ENCODE measurements around the gene ADPRH. TPM values are rescaled to one million over a fixed set of nuclear protein-coding genes. Genes with fewer than 3 reads are reported as not detected.
"Not testable (repeated sequence)": the region's sequence is repeated elsewhere in the genome, so short reads cannot be mapped to it uniquely, and the experiment has no call there.

ADPRH gene
- polyA plus RNA-seq, 1 donor: 3.4 TPM

GRCh38 chr3:119547227-119547626 lies 32.1 kb upstream of the ADPRH start:
- Histone ChIP-seq H3K9me3 (ENCODE audit: control insufficient read depth, low read depth, low read length) (no peaks in the 10 kb centered on the region), H3K27ac (ENCODE audit: low read length) (no peak overlapping the region), H3K36me3 (ENCODE audit: control insufficient read depth, insufficient read depth, low read length) (no peaks in the 10 kb centered on the region), H3K27me3 (ENCODE audit: control insufficient read depth, insufficient read depth, low read length) (no peaks in the 10 kb centered on the region), H3K4me3 (ENCODE audit: low read length) (no peak overlapping the region), H3K4me1 (ENCODE audit: control insufficient read depth, insufficient read depth, low read length) (no peaks in the 10 kb centered on the region)
- DNase-seq: no peak
- WGBS (ENCODE audit: insufficient coverage, low lambda C conversion rate): 78% methylated on average over 1 of the region's 1 CpG

DNA sequence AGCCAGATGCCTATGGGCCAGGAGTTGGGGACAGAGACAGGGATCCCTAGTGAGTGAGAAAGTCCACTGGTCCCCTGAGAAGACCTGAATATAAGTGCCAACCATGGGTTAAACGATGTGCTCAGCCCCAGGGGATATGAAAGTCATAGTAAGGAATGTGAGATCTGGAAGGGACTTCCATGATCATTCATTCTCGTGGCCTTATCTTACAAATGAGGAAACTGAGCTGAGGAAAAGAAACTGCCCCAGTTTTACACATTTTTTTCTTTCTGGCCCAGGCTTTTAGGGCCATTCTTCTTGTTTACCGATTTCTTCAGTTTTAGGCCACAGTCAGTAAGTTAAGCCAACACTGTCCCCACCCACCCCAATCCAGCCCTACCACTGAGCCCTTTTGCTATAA lies 31.0 kb upstream of the ADPRH start:
- H3K9me3 ChIP-seq (ENCODE audit: control insufficient read depth, low read depth, low read length): no peaks in the 10 kb centered on the region
- H3K4me3 ChIP-seq (ENCODE audit: low read length): no peak overlapping the region
- WGBS (ENCODE audit: insufficient coverage, low lambda C conversion rate): no CpG with 5 or more reads among the region's 3 CpGs
- no peaks in the 10 kb centered on the region for H3K36me3 ChIP-seq (ENCODE audit: control insufficient read depth, insufficient read depth, low read length)
- DNase-seq: no peak
- H3K27me3 ChIP-seq (ENCODE audit: control insufficient read depth, insufficient read depth, low read length): no peaks in the 10 kb centered on the region
- no peaks in the 10 kb centered on the region for H3K4me1 ChIP-seq (ENCODE audit: control insufficient read depth, insufficient read depth, low read length)
- no peak overlapping the region for H3K27ac ChIP-seq (ENCODE audit: low read length)

DNA sequence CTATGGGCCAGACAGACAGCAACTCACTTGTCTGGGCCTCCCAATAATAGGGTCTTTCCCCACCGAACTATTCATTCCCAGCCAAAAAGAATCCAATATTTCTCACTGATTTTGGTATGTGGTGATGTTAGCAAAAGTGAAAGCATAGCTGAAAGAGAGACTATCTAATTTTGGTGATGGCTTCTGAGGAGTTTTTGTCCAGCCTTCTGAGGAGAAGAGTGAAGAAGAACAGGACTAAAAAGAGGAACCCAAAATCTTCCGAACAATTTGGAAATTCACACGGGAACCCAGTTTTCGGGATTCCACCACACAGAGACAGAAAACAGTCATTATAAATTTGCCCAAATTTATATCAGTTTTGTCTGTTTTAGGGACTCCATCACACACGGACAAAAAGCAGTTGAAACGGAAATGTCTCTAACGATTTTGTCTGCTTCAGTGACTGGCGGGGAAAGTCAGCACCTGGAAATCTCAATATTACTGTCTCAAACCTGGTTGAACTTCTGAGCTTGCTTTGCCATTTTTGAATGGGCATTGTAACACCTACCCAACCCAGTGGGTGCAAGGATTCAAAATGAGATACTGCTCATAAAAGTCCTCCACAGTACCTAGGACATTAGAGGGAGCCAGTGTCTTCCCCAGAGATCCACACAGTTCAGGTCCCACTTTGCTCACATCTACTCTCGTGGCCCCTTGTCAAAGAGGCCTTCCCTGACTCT lies 28.9 kb upstream of the ADPRH start:
- no peaks in the 10 kb centered on the region for H3K27me3 ChIP-seq (ENCODE audit: control insufficient read depth, insufficient read depth, low read length)
- no peak overlapping the region for H3K27ac ChIP-seq (ENCODE audit: low read length)
- no peaks in the 10 kb centered on the region for H3K9me3 ChIP-seq (ENCODE audit: control insufficient read depth, low read depth, low read length)
- H3K4me3 ChIP-seq (ENCODE audit: low read length): no peak overlapping the region
- no peak for DNase-seq
- H3K36me3 ChIP-seq (ENCODE audit: control insufficient read depth, insufficient read depth, low read length): no peaks in the 10 kb centered on the region
- WGBS (ENCODE audit: insufficient coverage, low lambda C conversion rate): 100% methylated on average over 1 of the region's 9 CpGs
- no peaks in the 10 kb centered on the region for H3K4me1 ChIP-seq (ENCODE audit: control insufficient read depth, insufficient read depth, low read length)

GRCh38 chr3:119551598-119551997 lies 27.7 kb upstream of the ADPRH start:
- Histone ChIP-seq H3K36me3 (ENCODE audit: control insufficient read depth, insufficient read depth, low read length) (no peaks in the 10 kb centered on the region), H3K4me3 (ENCODE audit: low read length) (no peak overlapping the region), H3K27me3 (ENCODE audit: control insufficient read depth, insufficient read depth, low read length) (no peaks in the 10 kb centered on the region), H3K9me3 (ENCODE audit: control insufficient read depth, low read depth, low read length) (no peaks in the 10 kb centered on the region), H3K4me1 (ENCODE audit: control insufficient read depth, insufficient read depth, low read length) (no peaks in the 10 kb centered on the region), H3K27ac (ENCODE audit: low read length) (no peak overlapping the region)
- WGBS (ENCODE audit: insufficient coverage, low lambda C conversion rate): no CpG with 5 or more reads among the region's 5 CpGs
- DNase-seq: no peak

GRCh38 chr3:119552928-119553327 lies 26.4 kb upstream of the ADPRH start:
- H3K27ac ChIP-seq (ENCODE audit: low read length); H3K9me3 ChIP-seq (ENCODE audit: control insufficient read depth, low read depth, low read length); H3K4me3 ChIP-seq (ENCODE audit: low read length); DNase-seq; H3K27me3 ChIP-seq (ENCODE audit: control insufficient read depth, insufficient read depth, low read length); H3K4me1 ChIP-seq (ENCODE audit: control insufficient read depth, insufficient read depth, low read length); H3K36me3 ChIP-seq (ENCODE audit: control insufficient read depth, insufficient read depth, low read length): not testable (repeated sequence)
- 100% methylated on average over 2 of the region's 6 CpGs for WGBS (ENCODE audit: insufficient coverage, low lambda C conversion rate)

GRCh38 chr3:119553823-119554415 lies 25.4 kb upstream of the ADPRH start:
- DNase-seq: no peak
- no peaks in the 10 kb centered on the region for H3K4me1 ChIP-seq (ENCODE audit: control insufficient read depth, insufficient read depth, low read length)
- WGBS (ENCODE audit: insufficient coverage, low lambda C conversion rate): no CpG with 5 or more reads among the region's 5 CpGs

GRCh38 chr3:119555309-119555735 lies 24.0 kb upstream of the ADPRH start:
- H3K4me3 ChIP-seq (ENCODE audit: low read length): no peak overlapping the region
- H3K27ac ChIP-seq (ENCODE audit: low read length): no peak overlapping the region
- no peaks in the 10 kb centered on the region for H3K27me3 ChIP-seq (ENCODE audit: control insufficient read depth, insufficient read depth, low read length)
- H3K4me1 ChIP-seq (ENCODE audit: control insufficient read depth, insufficient read depth, low read length): no peaks in the 10 kb centered on the region
- DNase-seq: no peak
- H3K9me3 ChIP-seq (ENCODE audit: control insufficient read depth, low read depth, low read length): no peaks in the 10 kb centered on the region
- no peaks in the 10 kb centered on the region for H3K36me3 ChIP-seq (ENCODE audit: control insufficient read depth, insufficient read depth, low read length)
- no CpG with 5 or more reads among the region's 4 CpGs for WGBS (ENCODE audit: insufficient coverage, low lambda C conversion rate)

More at GRCh38 chr3:119553823-119554415, 25.4 kb upstream of the ADPRH start:
- Histone ChIP-seq H3K36me3 (ENCODE audit: control insufficient read depth, insufficient read depth, low read length) (no peaks in the 10 kb centered on the region), H3K9me3 (ENCODE audit: control insufficient read depth, low read depth, low read length) (no peaks in the 10 kb centered on the region), H3K27ac (ENCODE audit: low read length) (no peak overlapping the region), H3K4me3 (ENCODE audit: low read length) (no peak overlapping the region), H3K27me3 (ENCODE audit: control insufficient read depth, insufficient read depth, low read length) (no peaks in the 10 kb centered on the region)

GRCh38 chr3:119555929-119556328 lies 23.4 kb upstream of the ADPRH start:
- DNase-seq: no peak
- WGBS (ENCODE audit: insufficient coverage, low lambda C conversion rate): no CpG with 5 or more reads among the region's 1 CpG
- Histone ChIP-seq H3K4me1 (ENCODE audit: control insufficient read depth, insufficient read depth, low read length) (no peaks in the 10 kb centered on the region), H3K36me3 (ENCODE audit: control insufficient read depth, insufficient read depth, low read length) (no peaks in the 10 kb centered on the region), H3K9me3 (ENCODE audit: control insufficient read depth, low read depth, low read length) (no peaks in the 10 kb centered on the region), H3K4me3 (ENCODE audit: low read length) (no peak overlapping the region), H3K27ac (ENCODE audit: low read length) (no peak overlapping the region), H3K27me3 (ENCODE audit: control insufficient read depth, insufficient read depth, low read length) (no peaks in the 10 kb centered on the region)

- Histone ChIP-seq H3K9me3 (ENCODE audit: control insufficient read depth, low read depth, low read length) (no peaks in the 10 kb centered on the region), H3K27ac (ENCODE audit: low read length) (no peak overlapping the region), H3K4me3 (ENCODE audit: low read length) (no peak overlapping the region), H3K4me1 (ENCODE audit: control insufficient read depth, insufficient read depth, low read length) (no peaks in the 10 kb centered on the region), H3K27me3 (ENCODE audit: control insufficient read depth, insufficient read depth, low read length) (no peaks in the 10 kb centered on the region), H3K36me3 (ENCODE audit: control insufficient read depth, insufficient read depth, low read length) (no peaks in the 10 kb centered on the region)
- DNase-seq: no peak
- 100% methylated on average over 1 of the region's 7 CpGs for WGBS (ENCODE audit: insufficient coverage, low lambda C conversion rate)
These were observed 22.0 kb upstream of the ADPRH start for GRCh38 chr3:119557192-119557876.

DNA sequence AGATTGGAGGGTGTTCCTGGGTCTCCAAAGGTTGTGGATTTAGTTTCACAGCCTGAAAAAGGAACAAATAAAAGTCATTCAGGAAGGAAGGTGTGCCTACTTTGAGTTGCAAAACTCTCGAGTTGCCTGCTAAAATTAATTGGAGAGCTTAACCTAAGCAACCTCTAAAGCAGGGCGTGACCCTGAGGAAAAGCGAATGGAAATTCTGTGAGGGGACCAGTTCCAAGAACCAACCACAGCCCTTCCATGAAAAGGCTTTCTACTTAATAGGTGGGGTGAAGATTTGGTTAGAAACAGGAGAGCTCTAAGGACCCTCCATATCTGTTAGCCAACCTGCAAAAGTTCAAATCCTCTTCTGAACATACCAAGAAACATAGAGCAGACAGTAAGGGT lies 21.4 kb upstream of the ADPRH start:
- no peaks in the 10 kb centered on the region for H3K4me1 ChIP-seq (ENCODE audit: control insufficient read depth, insufficient read depth, low read length)
- WGBS (ENCODE audit: insufficient coverage, low lambda C conversion rate): 50% methylated on average over 1 of the region's 3 CpGs
- H3K27me3 ChIP-seq (ENCODE audit: control insufficient read depth, insufficient read depth, low read length): no peaks in the 10 kb centered on the region
- no peak overlapping the region for H3K4me3 ChIP-seq (ENCODE audit: low read length)
- H3K9me3 ChIP-seq (ENCODE audit: control insufficient read depth, low read depth, low read length): no peaks in the 10 kb centered on the region
- no peaks in the 10 kb centered on the region for H3K36me3 ChIP-seq (ENCODE audit: control insufficient read depth, insufficient read depth, low read length)
- DNase-seq: no peak
- H3K27ac ChIP-seq (ENCODE audit: low read length): no peak overlapping the region

Measured in large intestine (tissue), 3 donors.